ENCODE data around the gene VAT1L. TPM values are rescaled to one million over a fixed set of nuclear protein-coding genes. Genes with fewer than 3 reads are reported as not detected.

VAT1L gene
- total and polyA plus RNA-seq, 2 experiments from 2014 or later, result 11.0 to 24.4 TPM

GRCh38 chr16:77897831-77898605 lies 109.7 kb downstream of the VAT1L start (continued):
- TF ChIP-seq, protein P1, sequence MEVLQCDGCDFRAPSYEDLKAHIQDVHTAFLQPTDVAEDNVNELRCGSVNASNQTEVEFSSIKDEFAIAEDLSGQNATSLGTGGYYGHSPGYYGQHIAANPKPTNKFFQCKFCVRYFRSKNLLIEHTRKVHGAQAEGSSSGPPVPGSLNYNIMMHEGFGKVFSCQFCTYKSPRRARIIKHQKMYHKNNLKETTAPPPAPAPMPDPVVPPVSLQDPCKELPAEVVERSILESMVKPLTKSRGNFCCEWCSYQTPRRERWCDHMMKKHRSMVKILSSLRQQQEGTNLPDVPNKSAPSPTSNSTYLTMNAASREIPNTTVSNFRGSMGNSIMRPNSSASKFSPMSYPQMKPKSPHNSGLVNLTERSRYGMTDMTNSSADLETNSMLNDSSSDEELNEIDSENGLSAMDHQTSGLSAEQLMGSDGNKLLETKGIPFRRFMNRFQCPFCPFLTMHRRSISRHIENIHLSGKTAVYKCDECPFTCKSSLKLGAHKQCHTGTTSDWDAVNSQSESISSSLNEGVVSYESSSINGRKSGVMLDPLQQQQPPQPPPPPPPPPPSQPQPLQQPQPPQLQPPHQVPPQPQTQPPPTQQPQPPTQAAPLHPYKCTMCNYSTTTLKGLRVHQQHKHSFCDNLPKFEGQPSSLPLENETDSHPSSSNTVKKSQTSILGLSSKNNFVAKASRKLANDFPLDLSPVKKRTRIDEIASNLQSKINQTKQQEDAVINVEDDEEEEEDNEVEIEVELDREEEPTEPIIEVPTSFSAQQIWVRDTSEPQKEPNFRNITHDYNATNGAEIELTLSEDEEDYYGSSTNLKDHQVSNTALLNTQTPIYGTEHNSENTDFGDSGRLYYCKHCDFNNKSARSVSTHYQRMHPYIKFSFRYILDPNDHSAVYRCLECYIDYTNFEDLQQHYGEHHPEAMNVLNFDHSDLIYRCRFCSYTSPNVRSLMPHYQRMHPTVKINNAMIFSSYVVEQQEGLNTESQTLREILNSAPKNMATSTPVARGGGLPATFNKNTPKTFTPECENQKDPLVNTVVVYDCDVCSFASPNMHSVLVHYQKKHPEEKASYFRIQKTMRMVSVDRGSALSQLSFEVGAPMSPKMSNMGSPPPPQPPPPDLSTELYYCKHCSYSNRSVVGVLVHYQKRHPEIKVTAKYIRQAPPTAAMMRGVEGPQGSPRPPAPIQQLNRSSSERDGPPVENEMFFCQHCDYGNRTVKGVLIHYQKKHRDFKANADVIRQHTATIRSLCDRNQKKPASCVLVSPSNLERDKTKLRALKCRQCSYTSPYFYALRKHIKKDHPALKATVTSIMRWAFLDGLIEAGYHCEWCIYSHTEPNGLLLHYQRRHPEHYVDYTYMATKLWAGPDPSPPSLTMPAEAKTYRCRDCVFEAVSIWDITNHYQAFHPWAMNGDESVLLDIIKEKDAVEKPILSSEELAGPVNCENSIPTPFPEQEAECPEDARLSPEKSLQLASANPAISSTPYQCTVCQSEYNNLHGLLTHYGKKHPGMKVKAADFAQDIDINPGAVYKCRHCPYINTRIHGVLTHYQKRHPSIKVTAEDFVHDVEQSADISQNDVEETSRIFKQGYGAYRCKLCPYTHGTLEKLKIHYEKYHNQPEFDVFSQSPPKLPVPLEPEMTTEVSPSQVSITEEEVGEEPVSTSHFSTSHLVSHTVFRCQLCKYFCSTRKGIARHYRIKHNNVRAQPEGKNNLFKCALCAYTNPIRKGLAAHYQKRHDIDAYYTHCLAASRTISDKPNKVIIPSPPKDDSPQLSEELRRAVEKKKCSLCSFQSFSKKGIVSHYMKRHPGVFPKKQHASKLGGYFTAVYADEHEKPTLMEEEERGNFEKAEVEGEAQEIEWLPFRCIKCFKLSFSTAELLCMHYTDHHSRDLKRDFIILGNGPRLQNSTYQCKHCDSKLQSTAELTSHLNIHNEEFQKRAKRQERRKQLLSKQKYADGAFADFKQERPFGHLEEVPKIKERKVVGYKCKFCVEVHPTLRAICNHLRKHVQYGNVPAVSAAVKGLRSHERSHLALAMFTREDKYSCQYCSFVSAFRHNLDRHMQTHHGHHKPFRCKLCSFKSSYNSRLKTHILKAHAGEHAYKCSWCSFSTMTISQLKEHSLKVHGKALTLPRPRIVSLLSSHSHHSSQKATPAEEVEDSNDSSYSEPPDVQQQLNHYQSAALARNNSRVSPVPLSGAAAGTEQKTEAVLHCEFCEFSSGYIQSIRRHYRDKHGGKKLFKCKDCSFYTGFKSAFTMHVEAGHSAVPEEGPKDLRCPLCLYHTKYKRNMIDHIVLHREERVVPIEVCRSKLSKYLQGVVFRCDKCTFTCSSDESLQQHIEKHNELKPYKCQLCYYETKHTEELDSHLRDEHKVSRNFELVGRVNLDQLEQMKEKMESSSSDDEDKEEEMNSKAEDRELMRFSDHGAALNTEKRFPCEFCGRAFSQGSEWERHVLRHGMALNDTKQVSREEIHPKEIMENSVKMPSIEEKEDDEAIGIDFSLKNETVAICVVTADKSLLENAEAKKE (CRISPR knock-in tag; IDR thresholded peaks at IDR 0.05), result no peak

GRCh38 chr16:77898671-77899211 lies 110.4 kb downstream of the VAT1L start:
- Mint-ChIP-seq H3K4me3 (no peak overlapping the region), H3K4me1 (peaks cover 17% of the 10 kb centered on the region), H3K9me3 (no peaks in the 10 kb centered on the region), H3K36me3 (ENCODE audit: low read depth) (no peaks in the 10 kb centered on the region; the same call in 2 of the 3 replicates), H3K27ac (no peak overlapping the region), H3K27me3 (ENCODE audit: insufficient read depth, low read depth, poor library complexity) (peaks cover 2% of the 10 kb centered on the region)
- Histone ChIP-seq H4K20me1 (replicated peaks; ENCODE audit: insufficient read depth) (no peaks in the 10 kb centered on the region), H3K4me3 (no peak overlapping the region), H3K27me3 (ENCODE audit: insufficient read depth) (no peaks in the 10 kb centered on the region), H3K9me2 (ENCODE audit: insufficient read depth) (no peaks in the 10 kb centered on the region), H3K27ac (ENCODE audit: low read depth) (no peak overlapping the region), H3K36me3 (ENCODE audit: insufficient read depth) (no peaks in the 10 kb centered on the region), H2AFZ (no peak overlapping the region), H3K4me1 (ENCODE audit: insufficient read depth) (peaks cover 12% of the 10 kb centered on the region), H3F3A (replicated peaks; ENCODE audit: low read depth) (no peaks in the 10 kb centered on the region), H3K79me2 (replicated peaks; ENCODE audit: insufficient read depth) (no peaks in the 10 kb centered on the region), H3K4me2 (no peak overlapping the region)
- TF ChIP-seq CREB1 (CRISPR knock-in tag; IDR thresholded peaks at IDR 0.05; ENCODE audit: low read depth) (no peak), ZNF331 (CRISPR knock-in tag; IDR thresholded peaks at IDR 0.05; ENCODE audit: low read depth) (no peak), CTCF (conservative IDR thresholded peaks at IDR 0.05; ENCODE audit: low read depth in 2 of 2) (no peak), ZNF114 (CRISPR knock-in tag; IDR thresholded peaks at IDR 0.05) (no peak), ETS1 (IDR thresholded peaks at IDR 0.05) (no peak), POLR2AphosphoS5 (IDR thresholded peaks at IDR 0.05; ENCODE audit: low read depth) (no peak), JUNB (IDR thresholded peaks at IDR 0.05; ENCODE audit: unreplicated experiment) (no peak), EZH2phosphoT487 (IDR thresholded peaks at IDR 0.05; ENCODE audit: unreplicated experiment) (no peak), EZH2 (IDR thresholded peaks at IDR 0.05; ENCODE audit: low read depth, unreplicated experiment) (no peak), NANOG (IDR thresholded peaks at IDR 0.05; ENCODE audit: borderline replicate concordance) (no peak)
- ATAC-seq, result no peak
- no peak for DNase-seq (ENCODE audit: low spot score)

Measured in GM23338 (cell line).